Measurements from ENCODE around the gene ACR.

GRCh38 chr22:50706481-50707125 is 31.4 kb upstream of the ACR start:
- TF ChIP-seq CTCF (conservative IDR thresholded peaks at IDR 0.05; ENCODE audit: low read depth, low read length) (no peak), EZH2 (IDR thresholded peaks at IDR 0.05; ENCODE audit: borderline replicate concordance, low read depth, low read length, poor library complexity, severe bottlenecking) (no peak)
